Activated CD8-positive, alpha-beta memory T cell treated with anti-CD3 and anti-CD28 coated beads, Interleukin-2, amount 50 U/mL, for 24 hours (primary cell): ENCODE measurements around the gene LMBR1.

Experiments used
- DNase-seq: peaks from one replicate; pipeline ENCODE4 v3.0.0-alpha.2; 2020; ENCODE audit errors: extremely low read depth

LMBR1 gene

DNA sequence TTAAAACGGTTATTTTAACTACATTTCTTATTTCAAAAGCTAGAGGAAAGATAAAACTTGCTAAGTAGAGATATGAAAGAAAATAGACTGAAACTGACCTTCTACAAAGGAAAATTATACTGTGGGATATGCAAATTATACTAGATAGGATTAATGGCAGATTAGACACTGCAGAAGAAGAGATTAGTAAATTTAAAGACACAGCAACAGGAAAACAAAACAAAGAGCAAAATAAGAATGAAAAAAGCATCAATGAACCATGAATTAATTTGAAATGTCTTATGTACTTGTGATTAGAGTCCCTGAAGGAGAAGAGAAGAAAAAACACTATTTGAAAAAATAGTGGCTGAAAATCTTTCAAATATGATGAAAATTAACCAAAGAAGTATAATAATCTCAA, 200.1 kb downstream of the LMBR1 start:
- no peak for DNase-seq

DNA sequence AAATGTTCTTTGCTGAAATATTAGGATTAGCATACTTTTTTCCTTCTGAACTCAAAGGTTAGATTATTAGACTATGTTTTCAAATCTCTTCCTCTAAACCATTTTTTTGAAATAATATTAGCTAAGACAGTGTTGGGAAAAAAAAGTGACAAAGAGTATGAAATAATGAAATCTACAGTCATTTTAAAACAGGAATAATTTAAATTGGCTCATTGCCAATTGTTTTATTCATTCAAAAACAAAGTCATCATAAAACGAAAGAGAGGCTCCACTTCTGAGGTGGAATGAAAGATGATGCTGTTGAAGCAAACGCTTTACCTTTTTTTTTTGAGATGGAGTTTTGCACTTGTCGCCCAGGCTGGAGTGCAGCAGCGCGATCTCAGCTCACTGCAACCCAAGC, 201.2 kb downstream of the LMBR1 start:
- DNase-seq, result no peak

DNA sequence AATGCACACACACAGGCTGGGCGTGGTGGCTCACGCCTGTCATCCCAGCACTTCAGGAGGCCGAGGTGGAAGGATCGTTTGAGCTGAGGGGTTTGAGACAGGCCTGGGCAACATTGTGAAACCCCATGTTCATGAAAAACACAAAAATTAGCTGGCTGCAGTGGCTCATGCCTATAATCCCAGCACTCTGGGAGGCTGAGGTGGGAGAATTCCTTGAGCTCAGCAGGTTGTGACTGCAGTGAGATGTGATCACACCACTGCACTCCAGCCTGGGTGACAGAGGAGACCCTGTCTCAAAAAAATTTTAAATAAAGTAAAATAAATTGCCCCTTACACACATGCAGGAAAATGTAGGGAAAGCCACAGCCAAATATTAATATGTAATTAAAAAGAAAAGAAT, 208.3 kb downstream of the LMBR1 start:
- DNase-seq, result no peak

DNA sequence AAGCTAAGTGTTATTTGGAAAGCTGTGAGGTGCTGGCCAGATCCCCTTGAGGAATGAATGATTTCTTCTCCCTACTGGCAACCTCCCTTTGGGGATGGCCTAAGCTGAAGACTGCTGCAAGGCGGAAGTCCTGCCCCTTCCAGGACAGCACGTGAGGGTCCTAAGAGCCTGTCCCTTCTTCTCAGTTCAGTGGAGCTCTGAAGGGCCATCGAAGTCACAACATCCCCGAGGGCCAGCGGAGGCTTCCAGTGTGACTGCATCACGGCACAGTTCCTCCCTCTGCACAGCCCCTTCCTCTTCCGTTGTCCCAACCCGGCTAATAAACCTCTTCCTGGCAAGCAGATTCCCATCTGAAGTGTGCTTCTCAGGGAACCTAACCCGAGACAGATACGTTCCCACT, 208.7 kb downstream of the LMBR1 start:
- DNase-seq, result no peak

DNA sequence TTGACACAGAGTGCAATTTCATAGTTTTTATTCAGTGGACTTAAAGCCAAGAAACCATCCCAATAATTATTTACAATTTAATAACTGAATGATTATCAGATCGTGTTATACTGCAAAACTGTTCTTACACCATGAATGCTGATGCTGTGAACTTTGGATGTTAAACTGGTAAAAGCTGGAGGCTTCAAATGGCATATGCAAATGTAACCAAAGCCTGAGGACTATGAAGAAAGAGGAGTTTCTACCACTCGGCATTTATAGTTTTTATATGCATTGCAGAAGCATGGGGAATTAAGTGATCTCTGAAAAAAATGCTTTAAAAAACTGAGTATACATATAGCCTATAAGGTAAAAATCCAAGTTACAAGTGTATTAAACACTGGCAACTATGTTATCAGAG, 210.1 kb downstream of the LMBR1 start:
- no peak for DNase-seq

DNA sequence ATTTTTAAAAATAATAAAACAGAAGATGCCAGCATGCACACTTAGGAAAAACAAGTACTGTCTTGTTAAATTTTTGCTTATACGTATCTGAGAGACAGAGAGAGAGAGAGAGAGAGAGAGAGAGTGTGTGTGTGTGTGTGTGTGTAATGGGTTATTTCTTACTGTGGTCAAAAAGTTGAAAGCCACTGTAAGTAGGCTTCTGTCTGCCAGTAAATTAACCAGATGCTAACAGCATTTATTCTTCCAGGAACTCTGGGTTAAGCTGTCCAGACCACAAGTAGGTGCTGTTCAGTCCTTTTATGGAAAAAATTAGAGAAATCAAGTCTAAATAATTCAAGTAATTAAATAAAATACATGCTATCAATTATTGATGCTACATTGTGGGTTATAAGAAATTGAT, 212.7 kb downstream of the LMBR1 start:
- no peak for DNase-seq

DNA sequence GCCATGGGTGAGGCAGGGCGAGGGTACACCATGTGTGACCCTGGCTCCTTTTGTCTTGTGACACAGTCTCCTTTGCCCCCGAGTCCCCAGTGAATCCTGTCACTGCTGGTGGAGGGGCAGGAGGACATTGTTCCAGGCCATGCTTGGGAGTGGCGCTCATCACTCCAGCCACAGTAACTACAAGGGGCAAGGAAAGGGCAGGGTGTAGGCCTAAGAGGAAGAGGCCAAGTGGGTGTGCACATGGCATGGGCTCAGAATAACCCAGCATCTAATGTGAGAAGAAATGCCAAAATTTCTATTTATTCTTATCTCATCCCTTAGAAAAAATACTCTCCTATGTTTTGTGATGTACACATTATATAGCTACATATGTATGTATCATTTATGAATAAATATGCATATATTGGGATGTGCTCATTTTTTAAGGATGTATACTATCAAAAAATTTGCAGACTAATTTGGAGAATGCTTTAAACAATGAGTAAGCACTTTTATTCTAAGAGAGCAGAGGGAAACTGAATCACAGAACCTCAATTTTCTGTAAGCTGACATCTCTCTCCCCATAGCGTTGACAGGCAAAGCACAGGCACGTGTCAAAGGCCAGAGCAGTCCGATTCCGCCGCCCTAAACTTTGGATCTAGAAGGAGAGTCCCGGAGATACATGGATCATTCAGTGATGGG, 215.5 kb downstream of the LMBR1 start:
- no peak for DNase-seq

DNA sequence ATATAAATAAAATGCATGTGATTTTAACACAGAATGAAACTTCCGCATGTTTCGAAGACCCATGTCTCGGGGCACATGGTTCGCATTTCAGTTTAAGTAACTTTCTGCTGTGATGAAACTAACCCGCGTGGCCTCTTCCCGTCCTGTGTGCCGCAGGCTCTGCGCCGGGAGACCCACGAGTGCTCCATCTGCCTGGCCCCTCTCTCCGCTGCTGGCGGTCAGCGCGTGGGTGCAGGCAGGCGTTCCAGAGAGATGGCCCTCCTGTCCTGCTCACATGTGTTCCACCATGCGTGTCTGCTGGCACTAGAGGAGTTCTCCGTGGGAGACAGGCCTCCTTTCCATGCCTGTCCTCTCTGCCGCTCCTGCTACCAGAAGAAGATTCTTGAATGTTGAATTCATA, 216.7 kb downstream of the LMBR1 start:
- DNase-seq, result no peak

DNA sequence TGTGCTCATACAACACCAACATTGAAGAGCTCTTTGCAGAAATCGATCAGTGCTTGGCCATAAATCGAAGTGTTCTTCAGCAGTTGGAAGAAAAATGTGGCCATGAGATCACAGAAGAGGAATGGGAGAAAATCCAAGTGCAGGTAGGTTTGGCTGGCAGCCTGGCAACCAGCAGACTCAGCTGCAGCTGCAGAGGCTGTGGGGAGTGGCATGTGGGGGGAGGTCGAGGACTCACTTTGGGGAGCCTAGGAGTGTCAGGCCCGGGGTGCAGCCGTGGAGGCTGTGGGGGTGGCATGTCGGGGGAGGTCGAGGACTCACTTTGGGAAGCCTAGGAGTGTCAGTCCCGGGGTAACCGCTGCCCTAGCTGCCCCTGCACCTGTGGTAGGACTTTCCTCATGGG, 217.3 kb downstream of the LMBR1 start:
- no peak for DNase-seq

DNA sequence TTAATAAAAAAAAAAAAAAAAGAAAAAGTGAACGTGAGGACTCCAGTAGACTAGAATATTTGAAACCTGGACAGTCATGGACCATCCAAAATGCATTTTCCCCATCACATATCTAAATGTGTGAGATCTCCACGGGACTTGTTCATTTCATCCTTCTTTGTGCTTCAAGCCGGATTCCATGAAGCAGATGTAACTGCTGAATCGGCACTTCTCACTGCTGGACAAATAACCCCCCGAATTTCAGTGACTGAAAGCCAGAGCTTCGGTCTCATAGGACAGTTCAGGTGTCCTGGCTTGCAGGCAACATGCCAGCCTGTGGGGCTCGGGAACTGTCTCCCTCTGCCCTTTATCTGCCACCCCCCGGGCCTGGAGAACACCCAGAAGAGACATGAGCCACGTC, 219.1 kb downstream of the LMBR1 start:
- no peak for DNase-seq

DNA sequence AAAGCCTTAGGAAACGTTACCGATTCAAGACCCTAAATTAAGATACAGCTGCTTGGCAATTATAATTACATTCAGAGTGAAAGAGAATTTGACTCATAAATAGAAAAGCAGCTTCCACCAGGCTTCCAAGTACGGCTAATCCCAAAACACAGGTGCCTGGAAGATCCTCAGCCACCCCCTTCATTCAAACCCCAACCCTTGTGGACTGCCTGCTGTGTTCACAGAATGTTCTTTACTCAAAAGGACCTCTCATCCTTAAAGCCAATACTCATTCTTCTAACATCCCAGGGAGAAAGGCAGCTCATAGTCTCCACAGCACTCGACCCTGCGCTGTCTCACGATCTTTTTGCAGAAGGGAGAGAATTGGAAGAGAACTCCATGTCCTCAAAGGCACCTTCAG, 219.5 kb downstream of the LMBR1 start:
- DNase-seq, result no peak

DNA sequence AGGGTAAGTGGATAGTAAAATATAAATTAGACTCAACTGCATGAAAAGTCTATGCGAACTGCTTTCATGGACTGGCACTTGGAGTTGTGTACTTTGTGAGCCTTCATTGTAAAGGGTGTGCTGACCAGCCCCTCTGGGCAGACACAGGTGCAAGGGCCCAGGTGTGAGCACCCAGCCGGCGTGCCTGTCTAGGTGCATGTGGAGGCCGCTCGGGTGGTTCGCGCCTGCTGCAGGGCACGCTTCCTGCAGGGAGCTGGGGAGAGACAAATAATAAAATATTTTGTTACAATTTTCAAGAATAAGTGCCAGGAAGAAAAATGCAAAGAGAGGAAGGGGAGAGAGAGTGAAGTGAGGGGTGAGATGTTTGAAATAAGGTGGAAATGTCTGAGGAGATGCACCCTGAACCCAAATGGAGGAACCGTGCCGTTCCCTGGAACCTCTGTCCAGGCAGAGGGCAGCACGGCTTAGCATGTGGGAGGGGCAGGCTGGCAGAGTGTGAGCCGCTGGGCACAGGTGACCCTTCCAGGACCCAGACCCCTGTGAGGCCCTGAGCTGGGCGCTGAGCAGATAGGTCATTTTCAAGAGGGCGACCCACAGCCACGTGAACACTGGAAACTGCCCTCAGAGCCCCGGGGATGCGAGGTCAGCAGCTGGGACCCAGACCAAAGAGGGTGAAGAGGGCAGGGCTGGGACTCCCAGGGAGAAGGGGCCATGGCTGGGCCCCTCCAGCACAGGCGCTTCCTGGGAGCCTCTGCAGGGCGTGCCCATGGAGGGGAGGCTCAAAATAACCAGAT, 223.8 kb downstream of the LMBR1 start:
- DNase-seq, result no peak

DNA sequence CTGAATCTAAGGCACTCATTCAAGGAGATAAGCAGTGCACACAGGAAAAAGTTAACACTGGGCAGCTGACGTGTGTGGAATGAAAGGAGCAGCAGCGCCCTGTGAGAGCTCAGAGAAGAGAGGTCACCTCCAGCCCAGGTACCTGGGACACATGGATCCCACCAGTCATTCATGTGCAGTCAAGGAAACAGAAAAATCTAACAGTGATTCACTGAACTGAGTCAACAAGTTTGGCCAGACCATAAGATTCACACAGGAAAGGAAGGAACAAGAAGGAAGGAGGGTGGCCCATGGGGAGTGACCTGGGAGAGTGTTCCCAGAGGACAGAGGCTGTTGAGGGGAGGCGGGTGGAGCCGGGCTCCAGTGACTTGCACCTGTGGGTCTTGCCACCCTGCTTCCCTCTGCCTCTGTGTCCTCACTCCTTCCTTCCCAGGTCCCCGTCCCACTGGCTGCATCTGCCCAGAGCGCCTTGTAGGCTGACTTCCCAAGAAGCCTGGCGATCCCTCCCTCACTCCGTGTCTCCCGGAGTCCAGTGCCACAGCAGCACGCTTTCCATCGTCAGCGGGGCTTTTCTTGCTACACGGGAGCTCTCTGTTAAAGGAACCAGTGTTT, 224.7 kb downstream of the LMBR1 start:
- DNase-seq, result no peak

DNA sequence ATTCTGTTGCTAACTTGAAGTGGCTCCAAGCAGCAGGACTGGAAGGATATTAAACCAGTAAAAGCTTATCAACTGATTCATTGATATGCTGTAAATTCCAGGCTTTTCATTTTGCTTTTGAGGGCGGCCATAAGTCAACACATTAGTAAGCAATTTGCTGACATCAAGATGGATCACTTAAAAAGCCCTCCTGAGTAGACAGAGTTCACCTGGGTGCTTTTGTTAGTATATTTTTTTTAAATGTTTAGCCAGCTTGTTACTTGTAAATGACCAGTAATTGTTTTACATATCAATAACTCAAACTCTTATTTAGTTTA, 225.9 kb downstream of the LMBR1 start:
- no peak for DNase-seq

DNA sequence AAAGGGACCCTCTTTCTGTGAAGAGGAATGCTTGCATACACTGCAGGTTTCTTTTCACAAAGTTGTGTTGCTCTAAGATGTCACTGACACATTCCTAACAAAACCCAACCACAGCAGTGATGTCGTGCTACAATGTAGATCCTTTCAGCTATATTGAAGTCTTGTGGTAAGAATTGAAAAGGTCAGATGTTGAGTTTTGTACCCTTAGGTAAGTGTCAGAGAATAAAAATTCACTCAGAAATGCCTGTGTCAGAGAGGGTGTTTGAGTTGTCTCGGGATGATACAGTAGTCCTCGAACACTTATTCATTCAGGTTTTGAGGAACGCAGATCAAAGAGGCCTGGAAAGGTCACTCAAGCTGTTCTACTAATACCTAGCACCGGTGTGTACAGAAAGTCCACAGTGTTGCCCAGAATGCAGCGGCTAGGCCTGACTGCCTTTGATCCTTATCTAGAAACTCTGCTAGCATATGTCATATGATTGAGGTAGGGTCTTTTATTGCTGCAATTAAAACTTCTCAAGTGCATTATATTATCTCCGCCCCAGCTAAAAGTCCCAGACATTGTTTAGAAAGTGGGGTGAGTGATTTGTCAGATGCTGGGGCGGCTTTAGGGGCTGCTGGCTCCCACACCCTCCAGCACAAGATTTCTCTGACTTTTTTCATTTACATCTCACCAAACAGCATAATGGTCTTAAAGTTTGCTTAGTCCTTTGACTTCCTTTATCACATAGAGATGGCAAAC, 226.4 kb downstream of the LMBR1 start:
- DNase-seq, result no peak

DNA sequence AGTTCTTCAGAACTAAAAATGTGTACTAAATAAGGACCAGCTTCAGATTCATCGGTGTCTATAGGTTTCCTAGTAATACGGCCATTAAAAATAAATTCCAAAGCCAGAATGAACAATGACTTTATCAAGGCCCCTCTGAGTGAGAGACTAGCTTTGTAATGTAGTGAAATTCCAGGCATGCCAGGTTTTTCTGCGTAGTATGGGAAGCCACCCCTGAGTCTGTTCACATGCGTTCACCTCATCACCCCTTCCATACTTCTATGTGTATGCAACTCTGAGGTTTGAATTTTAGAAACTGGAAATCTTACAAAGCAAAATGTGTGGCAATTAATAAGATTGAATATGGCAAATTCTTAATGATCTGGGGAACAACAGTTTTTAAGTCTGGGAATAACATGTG, 227.9 kb downstream of the LMBR1 start:
- no peak for DNase-seq

DNA sequence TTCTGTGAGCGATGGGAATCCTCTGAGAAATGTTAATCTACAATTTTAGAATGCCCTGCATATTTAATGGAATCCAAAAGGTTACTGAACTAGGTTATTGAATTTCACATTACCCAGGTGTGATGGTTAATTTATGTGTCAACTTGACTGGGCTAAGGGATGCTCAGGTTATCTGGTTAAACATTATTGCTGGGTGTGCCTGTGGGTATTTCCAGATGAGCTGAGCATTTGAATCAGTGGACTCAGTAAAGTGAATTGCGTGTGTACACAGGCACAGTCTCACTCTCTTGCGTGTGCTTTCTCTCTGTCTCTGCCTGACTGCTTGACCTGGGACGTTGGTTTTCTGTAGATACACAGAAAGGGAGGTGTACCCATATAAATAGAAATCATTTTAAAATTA, 230.7 kb downstream of the LMBR1 start:
- DNase-seq, result no peak

DNA sequence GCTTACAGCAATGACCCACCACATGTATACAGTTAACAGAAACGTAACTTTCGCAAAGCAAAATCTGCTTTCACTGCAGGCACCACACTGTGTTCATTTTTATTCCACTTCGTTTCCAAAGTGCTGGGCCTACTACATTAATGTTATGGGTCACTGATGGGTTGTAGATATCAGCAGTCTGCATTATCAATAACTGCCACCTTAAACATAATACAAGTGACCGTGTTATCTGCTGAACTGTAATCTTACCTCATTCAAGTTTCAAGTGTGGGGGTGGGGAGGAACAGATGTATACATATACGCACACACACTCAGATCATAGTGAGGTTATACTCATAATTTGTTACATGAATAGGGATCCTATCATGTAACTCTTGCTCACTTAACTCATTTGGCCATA, 231.3 kb downstream of the LMBR1 start:
- no peak for DNase-seq

DNA sequence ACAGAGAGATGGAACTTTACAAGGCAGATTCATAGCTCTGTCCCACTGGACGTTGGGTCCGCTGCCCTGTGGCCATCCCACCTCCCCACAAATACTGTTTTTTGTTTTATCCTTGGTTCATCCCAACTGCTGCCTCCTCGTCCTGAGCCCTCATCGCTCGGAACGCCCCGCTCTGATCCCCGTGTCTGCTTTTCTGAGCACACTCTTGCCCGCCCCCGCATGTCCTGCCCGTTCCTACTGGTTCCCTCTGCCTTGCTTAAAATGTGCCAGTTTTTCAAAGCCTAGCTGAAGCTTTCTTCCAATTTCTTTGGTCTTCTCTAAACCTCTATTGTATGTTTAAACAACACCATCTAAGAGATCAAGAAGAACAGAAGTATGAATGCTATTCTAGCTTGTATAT, 233.0 kb downstream of the LMBR1 start:
- DNase-seq, result no peak

DNA sequence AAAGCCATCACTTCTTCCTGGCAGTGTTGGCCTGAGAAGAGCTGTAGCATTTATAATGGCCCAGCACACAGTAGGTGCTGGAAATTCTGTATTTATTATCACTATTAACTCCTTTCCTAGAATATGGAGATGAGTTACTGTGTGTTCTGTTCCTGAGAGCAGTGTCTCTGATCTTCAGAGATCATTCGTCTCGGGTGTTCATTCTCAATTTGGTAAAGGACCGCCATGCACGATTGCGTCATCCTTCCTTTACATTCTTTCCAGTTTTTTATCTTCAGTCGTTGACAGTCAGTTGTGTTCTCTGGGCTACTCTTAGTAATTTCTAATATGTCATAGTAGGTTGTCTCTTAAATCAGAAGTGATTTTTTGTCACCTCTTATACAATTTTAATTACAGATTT, 233.8 kb downstream of the LMBR1 start:
- DNase-seq, result no peak

DNA sequence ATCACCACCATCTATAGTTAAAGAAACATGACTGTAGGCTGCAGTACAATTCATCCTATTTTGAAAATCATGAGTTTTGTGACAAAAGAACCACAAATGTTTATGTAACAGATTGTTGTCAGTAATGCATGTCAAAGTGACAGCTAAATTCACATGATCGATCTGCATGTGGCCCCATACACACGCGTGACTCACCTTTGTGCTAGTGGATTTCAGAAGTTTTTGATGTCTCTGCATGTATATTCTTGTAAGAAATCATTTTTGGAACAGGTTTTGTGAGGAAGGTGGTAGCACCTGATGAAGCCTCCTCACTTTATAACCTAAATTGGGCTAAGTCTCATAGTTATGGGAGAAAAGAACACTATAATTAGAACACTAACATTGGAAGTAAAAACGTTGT, 235.3 kb downstream of the LMBR1 start:
- DNase-seq, result no peak

DNA sequence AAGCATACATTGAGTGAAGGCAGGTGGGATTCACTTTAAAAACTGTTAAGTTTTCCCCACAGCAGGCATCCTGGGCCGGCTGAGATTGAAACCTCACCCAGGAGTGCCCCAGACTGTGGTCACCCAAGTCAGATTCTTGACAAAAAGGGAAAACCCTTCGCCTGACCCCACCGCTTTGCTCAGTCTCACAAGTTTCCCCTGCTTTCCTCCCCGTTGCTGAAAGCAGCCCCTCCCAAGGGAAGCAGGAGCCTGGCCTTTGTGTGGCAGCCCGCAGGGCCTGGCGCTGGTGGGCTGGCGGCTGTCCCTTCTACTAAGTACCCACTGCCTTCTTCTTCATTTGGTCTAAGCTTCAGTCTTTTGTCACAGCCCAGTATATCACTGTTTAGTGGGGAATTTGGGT, 236.4 kb downstream of the LMBR1 start:
- no peak for DNase-seq

DNA sequence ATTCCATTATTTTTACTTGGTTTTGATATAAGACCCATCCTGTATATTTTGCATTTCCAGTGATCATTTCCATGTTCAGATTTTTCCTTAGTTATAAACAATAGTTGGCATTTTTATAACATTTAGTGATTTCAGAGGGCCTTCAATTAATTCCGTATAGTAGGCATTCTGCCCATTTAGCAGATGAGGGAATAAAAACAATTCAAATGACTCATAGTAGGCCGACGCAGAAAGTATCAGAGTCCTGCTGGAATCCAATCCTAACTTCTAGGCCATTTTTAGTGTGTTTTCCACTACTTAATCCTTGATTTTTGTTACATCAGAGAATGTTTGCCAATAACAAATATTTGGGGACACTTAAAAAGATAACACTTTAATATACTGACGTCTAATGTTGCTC, 237.0 kb downstream of the LMBR1 start:
- DNase-seq, result no peak
